GM12864 (cell line): ENCODE measurements around the gene APOA1.

ENCODE experiments used
- DNase-seq: peaks from one replicate; pipeline ENCODE4 v3.0.0-alpha.2; 2011; ENCODE audit warnings: low read depth
- H3K4me3 ChIP-seq: 2 replicates; pipeline ENCODE4 v1.5.1; 2011; ENCODE audit warnings: mild to moderate bottlenecking, low read depth, low read length, control low read depth
- TF ChIP-seq, protein P1 (sequence below): IDR thresholded peaks from 2 replicates; pipeline ENCODE4 v1.5.1; 2011; ENCODE audit warnings: low read depth, mild to moderate bottlenecking, moderate library complexity, low read length, control low read depth, inconsistent platforms; ENCODE audit errors: missing control alignments

Gene APOA1

DNA sequence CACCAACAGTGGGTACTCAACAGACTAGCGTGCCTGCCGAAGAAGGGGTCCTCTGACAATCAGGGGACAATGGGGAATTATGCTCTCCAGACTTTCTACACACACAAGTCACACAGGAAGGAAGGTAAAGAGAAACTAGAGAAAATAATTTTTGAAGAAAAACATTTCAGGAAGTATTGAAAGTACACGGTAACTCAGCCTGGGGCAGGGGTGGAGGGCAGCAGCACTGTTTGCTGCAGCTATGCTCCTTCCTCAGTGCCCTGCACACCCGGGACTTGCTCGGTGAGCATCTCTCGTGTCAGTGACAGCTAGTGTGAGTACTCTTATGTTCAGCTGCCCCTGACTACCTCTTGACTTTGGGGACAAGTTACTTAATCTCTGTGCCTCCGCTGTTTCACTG is 18.0 kb upstream of the APOA1 start:
- H3K4me3 ChIP-seq = no peak overlapping the region
- DNase-seq = no peak
- TF ChIP-seq, protein P1, sequence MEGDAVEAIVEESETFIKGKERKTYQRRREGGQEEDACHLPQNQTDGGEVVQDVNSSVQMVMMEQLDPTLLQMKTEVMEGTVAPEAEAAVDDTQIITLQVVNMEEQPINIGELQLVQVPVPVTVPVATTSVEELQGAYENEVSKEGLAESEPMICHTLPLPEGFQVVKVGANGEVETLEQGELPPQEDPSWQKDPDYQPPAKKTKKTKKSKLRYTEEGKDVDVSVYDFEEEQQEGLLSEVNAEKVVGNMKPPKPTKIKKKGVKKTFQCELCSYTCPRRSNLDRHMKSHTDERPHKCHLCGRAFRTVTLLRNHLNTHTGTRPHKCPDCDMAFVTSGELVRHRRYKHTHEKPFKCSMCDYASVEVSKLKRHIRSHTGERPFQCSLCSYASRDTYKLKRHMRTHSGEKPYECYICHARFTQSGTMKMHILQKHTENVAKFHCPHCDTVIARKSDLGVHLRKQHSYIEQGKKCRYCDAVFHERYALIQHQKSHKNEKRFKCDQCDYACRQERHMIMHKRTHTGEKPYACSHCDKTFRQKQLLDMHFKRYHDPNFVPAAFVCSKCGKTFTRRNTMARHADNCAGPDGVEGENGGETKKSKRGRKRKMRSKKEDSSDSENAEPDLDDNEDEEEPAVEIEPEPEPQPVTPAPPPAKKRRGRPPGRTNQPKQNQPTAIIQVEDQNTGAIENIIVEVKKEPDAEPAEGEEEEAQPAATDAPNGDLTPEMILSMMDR = no peak

DNA sequence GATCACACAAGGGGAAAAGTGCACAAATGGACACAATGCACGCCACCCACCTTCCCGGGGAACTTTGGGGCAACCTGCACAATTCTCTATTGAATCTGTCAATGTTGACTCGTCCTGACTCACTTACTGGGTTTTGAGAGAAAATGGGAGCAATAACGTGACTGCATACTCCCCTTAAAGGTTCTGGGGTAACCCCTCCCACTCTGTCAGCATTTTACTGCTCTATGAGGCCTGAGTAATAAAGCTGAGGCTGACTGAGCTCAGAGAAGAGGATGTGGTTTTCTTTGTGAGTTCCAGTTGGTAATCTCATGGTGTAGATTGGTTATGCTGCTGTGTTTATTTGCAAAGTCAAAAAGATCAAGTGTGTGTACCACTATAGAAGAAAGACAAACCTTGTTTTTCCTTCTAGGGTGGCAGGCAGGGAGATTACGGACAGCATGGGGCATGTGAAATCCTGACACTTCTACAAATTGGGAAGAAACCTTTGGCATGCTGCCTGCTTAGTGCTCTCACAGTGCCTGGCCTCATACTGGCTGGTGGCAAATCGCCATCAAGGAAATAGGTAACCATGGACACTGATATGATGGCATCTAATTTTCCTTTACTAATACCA is 16.1 kb upstream of the APOA1 start:
- no peak overlapping the region; the same call in 1 of the 2 replicates for H3K4me3 ChIP-seq
- DNase-seq = peak; percentile 72
- TF ChIP-seq, protein P1 = no peak

DNA sequence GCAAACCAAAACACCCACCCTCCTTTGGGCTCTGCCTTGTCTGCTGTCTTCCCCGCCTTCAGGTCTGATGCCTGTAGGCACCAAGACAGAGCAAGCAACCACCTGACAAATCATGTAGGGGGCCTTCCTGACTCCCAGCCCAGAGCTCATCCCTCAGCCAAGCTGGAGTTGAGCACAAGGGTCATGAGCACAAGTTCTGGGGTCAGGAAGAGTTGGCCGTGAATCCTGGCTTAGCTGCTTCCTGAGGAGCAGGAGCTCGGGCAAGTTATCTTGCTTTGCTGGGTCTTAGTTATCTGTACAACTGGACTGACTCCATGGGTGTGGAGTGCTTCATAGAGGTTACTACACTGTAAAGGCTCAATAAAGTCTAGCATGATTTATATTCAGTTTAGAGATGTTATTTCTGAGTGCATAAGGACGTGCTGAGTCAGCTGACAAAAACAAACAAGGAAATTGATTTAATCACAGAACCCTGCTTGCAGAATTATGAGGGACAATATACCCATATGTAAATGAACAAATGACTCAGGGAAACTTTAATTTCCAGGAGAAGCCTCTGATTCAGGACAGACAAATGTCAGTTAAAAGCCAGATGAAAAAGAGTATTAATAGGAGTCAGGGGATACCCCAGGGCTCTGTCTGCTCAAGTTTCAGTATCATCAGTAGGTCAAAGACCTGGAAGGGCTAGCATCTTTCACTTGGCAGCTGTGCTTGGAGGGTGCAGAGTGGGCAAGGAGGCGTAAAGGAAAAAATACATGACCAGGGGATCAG is 15.0 kb upstream of the APOA1 start:
- TF ChIP-seq, protein P1 = no peak
- no peak for DNase-seq

DNA sequence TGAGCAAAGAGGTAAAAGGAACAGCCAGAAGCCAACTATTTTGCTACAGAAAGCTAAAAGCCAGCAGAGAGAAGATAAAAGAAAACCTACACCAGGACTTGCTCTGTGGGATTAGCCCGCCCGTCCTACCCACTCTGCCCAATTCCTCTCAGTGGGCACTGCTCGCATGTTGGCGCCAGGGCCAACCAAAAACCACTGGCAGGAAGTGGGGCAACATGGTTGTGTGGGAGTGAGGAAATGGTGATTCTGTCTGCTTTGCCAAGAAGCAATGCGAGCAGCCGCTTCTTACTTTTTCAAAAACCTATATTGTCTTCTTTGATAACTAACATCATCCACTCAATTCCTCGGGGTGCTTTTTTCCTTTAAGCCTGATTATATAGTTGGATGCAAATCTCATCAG is 14.2 kb upstream of the APOA1 start:
- no peak overlapping the region for H3K4me3 ChIP-seq
- TF ChIP-seq, protein P1 = no peak
- no peak for DNase-seq

More for the DNA sequence above, 15.0 kb upstream of the APOA1 start:
- no peak overlapping the region for H3K4me3 ChIP-seq

DNA sequence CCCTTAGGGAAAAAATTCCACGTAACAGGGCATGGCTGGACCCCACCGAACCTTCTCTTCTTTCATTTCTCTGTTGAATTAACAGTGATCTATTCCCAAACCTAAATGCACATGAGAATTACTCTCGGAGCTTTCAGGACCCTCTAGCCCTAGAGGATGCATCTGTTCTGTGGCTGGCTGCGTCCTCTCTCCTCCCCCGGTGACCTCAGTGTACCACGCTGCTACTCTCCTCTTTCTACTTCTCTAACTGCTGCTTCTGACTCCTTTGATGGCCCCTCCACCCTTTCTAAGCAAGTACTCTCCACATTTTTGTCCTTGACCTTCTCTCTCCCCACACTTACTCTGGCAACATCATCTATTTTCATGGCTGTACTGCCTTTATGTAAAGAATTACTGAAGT is 12.1 kb upstream of the APOA1 start:
- no peak overlapping the region for H3K4me3 ChIP-seq
- DNase-seq = no peak
- TF ChIP-seq, protein P1 = no peak

DNA sequence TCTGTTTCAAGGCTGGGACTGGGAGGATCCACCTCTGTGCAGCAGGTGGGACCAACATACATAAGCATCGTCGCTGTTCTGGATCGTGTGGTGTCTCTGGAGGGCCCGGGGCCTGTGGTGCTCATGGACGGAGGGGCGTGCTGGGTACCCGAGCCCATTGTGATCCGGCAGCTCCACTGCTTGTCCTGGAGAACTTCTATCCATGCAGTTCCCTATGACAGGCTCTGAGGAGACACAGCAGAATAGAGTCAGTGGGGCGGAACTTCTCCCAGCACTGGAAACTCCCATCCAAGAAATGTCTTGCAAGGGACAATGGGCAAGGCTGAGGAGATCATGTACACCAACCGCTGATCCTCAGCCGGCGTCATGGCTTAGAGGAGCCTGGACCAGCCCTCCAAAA is 11.6 kb upstream of the APOA1 start:
- TF ChIP-seq, protein P1 = no peak
- DNase-seq = no peak
- H3K4me3 ChIP-seq = no peak overlapping the region
